GM18909 (cell line): ENCODE data around the gene WDPCP.
"Not testable (repeated sequence)": the region's sequence is repeated elsewhere in the genome, so short reads cannot be mapped to it uniquely, and the experiment has no call there.

Experiments
- ATAC-seq: cut with Tn5 transposase; IDR thresholded peaks from one replicate; pipeline ENCODE4 v1.9.1; 2021; ENCODE audit warnings: mild to moderate bottlenecking; ENCODE audit not compliant: unreplicated experiment, poor library complexity

WDPCP gene

GRCh38 chr2:63484901-63485300 is 103.4 kb downstream of the WDPCP start:
- ATAC-seq: no peak

- no peak for ATAC-seq
These were observed 103.8 kb downstream of the WDPCP start for GRCh38 chr2:63484481-63484880.

- no peak for ATAC-seq
These were observed 110.6 kb downstream of the WDPCP start for GRCh38 chr2:63477686-63478085.

- ATAC-seq: not testable (repeated sequence)
These were observed 119.0 kb downstream of the WDPCP start for GRCh38 chr2:63469313-63469712.

- ATAC-seq: no peak
These were observed 122.6 kb downstream of the WDPCP start for GRCh38 chr2:63465633-63466032.

DNA sequence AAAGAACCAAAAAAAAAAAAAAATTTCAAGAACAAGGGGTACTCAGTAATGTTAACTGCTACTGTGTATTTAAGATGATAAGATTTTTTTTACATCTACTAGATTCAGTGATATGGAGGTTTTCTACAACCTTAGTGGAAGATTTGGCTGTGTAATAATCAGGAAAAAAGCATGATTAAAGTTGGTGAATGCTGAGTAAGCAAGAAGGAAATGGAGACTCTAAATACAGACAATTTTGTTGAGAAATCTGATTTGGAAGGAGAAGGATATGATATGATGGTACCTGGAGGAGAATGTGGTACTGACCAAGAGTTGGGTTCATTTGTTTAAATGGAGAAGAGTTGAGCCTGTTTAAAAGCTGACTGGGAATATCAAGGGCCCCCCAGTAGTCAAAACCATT is 125.1 kb downstream of the WDPCP start:
- no peak for ATAC-seq

- no peak for ATAC-seq
These were observed 141.6 kb downstream of the WDPCP start for GRCh38 chr2:63446658-63447057.

GRCh38 chr2:63444565-63445288 is 143.6 kb downstream of the WDPCP start:
- no peak for ATAC-seq

DNA sequence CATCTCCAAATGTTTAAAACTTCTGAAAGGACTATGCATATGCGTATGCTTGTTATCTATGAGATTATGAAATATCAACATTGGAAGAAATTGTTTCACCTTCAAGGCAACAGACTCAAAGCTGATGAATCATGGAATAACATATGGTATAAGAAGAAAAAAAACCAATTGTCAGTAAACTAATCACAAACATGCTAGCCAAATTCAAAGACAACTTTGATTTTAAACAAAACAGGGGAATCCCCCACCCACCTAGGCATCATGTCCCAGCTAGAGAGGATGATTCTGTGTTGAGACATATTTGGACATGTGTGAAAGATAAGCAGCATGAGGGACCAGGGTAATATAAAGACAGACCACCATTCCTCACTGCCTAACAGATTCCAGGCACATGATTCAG is 147.7 kb downstream of the WDPCP start:
- no peak for ATAC-seq

DNA sequence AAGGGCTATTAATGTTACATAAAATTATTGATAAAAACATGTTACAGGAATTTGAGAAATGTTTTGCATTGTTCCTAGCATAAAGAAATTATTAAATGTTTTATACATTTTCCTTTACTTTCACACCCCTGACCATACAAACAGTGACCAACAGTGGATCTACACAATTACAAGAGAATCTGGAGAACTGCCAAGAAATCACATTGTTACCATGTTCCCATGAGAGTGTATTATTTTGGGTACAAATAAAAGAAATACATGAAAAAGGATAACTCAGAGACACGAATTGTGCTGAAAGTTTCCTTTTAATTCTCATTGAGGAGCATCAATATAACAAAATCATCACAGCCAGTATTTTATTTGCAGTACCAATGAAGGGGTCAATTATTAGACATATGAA is 150.1 kb downstream of the WDPCP start:
- no peak for ATAC-seq

GRCh38 chr2:63436488-63436887 is 151.8 kb downstream of the WDPCP start:
- no peak for ATAC-seq

DNA sequence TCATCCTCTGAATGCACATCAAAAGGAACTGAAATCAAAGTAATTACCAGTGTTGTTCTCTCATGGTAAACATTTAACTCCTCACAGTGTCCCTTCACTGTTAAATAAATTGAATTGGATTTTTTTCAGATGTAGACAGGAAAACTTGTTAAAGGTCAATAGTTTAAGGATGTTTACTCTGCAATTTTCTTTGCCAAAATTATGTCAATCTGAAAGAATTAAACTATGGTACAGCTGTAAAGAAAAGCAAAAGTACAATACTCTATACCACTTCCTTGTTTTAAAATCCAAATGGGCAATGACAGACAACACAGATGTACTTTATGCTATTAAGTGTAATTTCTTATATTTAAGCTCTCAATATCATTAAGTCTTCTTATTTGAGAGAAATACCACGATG is 153.2 kb downstream of the WDPCP start:
- no peak for ATAC-seq

- no peak for ATAC-seq
These were observed 154.0 kb downstream of the WDPCP start for GRCh38 chr2:63434024-63435001.

- no peak for ATAC-seq
These were observed 155.9 kb downstream of the WDPCP start for GRCh38 chr2:63432373-63432772.

GRCh38 chr2:63425606-63426005 is 162.7 kb downstream of the WDPCP start:
- ATAC-seq: no peak

DNA sequence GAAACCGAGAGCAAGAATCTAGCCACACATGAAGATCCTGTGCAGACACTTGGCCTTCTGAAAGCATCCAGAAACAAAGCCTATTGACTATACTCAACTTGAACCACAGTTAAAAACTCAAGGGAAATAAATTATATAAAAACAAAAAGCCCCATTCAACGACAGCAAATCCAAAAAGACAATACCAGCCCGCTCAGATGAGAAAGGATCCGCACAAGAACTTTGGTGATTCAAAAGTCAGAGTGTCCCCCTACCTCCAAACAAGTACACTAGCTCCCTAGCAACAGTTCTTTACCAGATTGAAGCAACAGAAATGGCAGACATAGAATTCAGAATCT is 163.2 kb downstream of the WDPCP start:
- ATAC-seq: no peak

DNA sequence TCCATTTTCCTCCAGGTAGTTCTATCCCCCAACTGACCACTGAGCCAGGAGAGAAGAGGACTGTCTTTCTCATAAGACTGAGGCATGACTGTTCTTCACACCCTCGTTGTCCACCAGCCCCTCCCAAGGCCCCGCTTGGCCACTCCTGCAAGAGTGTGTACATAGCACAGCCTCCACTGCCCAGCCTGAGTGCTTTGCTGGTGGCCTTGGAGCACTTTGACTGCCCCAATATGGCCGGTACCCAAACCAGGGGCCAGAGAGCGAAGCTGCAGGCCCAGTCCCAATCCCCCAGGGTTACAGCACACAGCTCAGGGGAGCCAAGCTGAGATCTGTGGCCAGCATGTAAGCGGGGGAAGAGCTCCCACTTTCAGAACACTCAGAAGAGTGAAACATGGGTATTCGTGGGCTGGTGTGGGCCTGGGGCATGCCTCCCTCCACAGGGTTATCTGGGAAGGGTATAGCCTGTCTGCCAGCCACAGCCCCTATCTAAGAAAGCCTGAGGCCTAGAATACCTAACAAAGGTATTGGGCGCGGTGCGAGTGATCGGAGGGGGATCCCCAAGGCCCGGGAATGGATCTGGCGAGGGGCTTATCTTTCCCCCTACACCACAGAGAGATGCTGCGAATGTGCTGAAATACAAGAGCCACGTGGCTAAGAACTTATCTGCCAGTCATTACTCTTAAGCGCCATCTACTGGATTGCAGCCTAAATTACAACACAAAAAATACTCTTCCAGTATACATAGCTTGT is 163.8 kb downstream of the WDPCP start:
- peak; percentile 84 for ATAC-seq

- ATAC-seq: no peak
These were observed 165.7 kb downstream of the WDPCP start for GRCh38 chr2:63422556-63422955.

DNA sequence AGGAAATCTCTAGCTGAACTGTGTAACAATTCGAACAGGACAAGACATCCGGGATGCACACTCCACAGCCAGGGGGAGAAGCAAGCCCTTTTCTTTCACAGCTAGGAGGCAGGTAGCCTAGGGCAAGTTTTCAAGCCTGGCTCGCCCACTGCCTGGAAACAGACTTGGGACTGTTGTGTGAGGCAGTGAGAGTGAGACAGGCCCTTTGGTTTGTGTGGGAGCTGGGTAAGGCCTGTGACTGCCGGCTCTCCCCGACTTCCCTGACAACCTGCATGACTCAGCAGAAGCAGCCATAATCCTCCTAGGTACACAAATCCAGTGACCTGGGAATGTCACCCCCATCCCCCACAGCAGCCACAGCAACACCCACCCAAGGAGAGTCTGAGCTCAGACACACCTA is 179.7 kb downstream of the WDPCP start:
- no peak for ATAC-seq

DNA sequence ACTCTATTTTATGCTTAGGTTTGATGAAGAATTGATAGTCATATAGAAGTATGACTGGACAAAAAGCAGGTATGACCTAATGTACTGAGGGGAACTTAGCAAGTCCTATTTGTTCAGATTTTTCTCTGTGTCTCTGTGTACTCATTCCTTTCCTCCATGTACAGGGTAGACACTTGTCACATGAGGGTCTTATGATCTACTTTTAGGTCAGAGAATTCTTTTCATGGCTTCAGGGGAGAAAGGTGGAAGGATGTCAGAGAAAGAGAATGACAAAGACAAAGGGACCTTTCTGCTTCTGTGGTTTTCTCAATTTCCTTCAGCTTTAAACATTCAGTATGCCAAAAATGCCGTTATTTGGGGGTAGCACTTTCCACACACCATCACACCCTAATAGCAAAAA is 181.6 kb downstream of the WDPCP start:
- no peak for ATAC-seq

DNA sequence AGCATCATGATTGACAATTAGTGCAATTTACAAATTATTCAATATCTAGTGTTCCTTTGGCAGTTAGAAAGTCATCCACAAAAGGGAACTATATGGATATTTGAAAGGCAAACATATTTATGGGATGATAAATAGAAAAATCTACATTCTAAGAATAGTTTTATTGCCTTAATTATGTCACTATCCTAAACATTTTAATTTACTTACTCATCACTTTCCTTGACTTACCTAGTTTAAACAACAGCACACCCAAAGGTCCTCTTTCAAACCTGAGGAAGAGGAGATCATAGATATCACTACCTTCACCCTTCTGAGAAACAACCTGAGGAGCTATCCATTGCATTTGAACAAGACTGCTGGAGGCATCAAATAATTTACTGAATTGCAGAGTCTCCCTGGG is 184.5 kb downstream of the WDPCP start:
- ATAC-seq: no peak
